Measurements from ENCODE around the gene PTPRT. TPM values are rescaled to one million over a fixed set of nuclear protein-coding genes. Genes with fewer than 3 reads are reported as not detected.
"Not testable (repeated sequence)": the region's sequence is repeated elsewhere in the genome, so short reads cannot be mapped to it uniquely, and the experiment has no call there.

The PTPRT gene
- total RNA-seq, 1 donor from 2014 or later = 4.0 TPM

DNA sequence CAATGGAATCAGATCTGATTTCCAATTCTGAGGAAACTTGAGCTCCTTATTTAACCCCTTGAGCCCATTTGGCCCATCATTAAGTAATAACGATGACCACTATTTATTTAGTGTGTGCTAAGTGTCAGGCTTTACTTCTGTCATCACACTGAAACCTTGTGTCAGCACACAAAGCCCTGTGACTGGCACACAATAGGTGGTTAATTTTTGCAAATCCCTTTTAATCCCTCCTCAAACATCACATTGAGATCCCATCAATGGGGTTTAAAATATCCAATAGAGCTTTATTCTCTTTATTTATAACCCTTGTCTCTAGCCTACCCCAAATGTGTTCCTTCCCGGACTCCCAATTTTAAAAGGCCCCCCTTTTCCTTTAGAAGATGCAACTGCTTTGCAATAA is 914.7 kb downstream of the PTPRT start:
- no peak for DNase-seq

DNA sequence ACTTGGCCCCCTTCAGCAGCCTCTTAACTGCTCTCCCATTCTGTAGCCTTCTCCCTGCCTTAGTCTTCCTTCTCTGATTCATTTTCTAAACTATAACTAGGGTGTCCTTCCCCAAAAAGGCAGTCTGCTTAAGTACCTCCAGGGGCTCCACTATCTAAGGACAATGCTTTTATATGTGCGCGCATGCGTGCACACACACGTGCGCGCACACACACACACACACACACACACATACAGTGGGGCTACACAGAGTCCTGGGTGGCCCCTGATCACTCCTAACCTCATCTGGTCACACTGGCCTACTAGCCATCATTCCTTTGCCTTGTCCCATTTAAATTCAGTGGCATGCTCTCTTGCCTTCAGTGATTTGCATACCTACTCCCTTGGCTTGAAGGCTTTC is 917.2 kb downstream of the PTPRT start:
- DNase-seq = no peak

DNA sequence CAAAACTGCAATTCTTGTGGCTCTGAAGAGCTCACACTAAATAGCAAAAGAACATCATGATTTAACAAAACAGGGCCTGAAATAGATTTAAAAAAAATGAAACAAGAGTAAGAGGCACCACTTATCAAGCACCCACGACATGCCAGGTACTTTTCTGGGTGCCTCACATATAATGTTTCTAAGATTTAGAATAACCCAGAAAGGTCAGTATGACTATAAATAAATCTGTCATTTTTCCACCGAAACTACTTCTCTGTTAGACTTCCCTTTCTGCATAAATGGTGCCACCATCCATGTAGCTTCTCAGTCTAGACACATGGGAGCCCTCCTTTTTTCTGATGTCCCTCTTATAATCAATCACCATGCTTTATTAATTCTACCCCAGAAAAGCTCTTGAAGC is 919.2 kb downstream of the PTPRT start:
- no peak for DNase-seq

DNA sequence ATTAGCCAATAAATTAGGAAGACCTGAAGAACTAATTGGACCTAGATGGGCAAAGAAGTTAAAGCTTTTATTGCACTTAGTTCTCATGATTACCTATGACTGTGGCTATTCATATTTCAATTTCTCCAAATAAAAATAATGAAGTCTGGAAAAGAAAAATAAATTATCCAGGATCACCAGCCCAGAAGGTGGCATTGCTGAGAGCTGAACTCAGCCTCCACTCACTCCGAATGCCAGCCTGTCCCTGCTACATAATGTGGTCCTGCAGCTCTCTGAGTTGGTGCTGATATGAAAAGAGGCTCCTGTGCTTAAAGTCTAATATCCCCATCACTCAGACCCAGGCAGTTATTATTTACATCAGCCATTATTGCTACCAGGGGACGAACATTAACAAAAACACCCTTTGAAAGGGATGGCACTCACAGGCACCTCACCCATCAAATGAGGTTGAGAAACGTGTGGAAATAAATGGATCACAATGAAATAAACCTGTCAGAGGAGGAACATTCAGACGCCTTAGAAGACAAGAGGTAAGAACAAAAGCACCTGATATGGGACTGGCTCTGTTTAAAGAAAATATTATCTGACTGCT is 921.8 kb downstream of the PTPRT start:
- no peak for DNase-seq

DNA sequence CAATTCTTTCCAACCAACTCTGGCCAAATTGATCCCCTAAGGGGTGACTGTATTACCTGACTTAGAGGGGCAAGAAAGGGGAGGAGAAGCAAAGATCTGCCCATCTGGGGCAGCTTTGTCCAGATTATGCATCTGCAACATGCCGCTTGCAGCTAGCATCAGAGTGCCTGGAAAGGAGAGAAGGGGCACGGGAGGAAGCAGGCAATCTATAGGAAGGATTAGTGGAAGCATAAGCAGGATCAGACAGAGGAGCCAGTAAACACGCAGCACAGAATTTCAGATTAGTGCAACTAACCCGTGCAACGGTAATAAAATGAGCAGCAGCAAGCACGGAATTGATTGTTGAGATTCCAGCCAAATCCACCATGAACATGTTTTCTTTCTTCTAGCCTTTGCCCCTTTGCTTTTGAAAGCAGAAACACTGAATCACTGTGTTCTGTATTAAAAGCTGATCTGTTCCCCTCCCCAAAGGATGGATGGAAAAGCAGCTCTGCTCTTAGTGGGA is 927.9 kb downstream of the PTPRT start:
- no peak for DNase-seq

GRCh38 chr20:42260184-42260583 is 929.5 kb downstream of the PTPRT start:
- DNase-seq = no peak

DNA sequence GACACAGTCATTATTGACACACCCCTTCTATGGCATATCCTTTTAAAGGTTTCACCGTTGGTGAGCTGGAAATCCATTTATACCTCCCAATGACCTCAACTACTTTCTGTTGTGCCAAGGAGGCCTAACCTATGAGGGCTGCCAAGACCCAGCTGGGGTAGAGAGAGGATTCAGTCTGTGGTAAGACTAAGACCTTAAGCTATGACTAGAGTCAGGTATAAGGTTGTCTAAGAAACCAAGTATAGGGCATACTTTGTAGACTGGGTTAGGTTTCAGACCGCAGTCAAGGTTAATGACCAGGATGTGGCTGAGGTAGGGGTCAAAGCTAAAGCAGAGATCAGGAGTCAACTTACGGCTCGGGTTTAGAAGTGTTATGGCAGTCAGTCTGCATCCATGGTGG is 930.3 kb downstream of the PTPRT start:
- DNase-seq = no peak

DNA sequence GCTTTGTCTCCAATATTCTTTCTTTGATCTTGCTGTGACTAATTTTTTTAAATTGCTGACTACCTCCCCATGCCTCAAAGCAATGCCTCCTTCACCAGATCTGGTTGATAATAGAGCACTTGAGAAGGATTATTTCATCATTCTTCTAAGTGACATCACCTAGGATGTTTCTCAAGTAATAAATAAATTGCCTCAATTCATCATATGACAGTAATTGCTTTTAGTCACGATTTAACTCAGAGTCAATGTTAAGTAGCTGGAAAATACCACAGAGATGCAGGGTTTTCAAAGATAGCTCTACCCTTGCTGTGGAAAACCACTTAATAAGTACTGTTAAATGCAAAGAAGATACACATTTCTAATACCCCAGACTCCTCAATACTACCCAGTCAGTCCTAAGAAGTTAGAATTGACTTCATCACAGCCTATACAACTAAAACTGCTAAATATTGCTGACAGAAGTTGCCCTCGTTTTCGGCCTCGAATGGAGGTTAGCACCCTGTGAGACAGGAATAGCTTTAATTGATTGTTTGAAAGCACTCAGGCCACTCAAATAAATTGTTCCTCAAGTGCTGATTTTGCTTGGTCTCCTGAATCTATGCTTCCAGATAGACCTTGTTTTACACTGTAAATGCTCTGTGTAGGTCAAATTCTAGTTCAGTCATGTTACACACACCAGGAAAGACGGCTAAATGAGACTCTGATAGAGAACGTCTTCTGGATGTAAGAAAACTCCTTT is 931.0 kb downstream of the PTPRT start:
- no peak for DNase-seq

DNA sequence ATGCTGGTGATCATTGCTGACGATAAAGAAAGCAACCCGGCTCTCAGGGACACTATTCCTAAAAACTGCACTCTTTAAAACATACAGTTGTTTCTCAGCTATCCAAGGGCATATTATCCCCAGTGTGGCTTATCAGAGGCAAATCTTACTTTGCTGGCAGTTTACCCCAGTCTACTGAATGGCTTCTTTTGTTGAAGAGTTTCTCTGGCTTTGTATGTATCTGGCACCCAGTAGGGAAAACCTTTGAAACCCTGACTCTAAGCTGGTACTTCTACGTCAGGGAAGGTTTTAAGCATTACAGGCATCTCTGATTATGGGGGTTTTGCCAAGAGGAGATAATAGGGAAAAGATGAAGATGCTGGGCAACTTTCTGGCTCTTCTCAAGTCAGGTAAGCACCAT is 933.9 kb downstream of the PTPRT start:
- DNase-seq = no peak

DNA sequence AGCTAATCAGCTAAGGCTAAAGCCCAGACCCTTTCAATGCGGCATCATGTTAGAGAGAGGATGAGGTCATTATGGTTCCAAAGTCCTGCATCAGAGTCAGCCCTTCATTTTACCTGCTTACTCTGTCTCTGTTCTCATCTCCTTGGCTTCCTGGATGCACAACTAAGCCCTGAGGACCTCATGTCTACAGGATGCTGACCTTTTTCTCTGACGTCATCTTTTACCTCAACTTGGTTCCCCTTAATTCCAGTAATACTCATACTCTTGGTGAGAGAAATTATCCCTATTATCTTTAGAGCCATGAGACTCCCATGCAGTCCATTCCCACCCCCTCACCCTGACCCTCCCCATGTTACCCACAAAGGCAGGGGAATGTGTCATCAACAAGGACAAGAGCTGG is 935.0 kb downstream of the PTPRT start:
- DNase-seq = no peak

DNA sequence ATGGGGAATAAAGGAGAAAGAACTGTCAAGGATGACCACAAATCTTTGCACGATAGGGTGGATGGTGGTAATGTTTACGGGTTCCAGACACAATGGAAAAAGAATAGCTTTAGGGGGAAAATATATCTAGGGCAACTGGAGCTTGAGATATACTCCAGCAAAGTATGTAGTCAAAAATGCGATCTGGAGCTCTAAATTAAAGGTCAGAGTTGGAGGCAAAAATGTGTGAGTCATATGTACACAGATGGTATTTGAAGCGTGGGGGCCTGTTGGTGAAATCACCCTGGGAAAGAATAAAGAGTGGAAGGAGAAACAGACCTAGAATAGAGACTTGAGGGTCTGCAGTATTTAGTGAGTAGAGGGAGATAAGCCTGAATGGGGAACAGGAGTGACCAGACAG is 937.6 kb downstream of the PTPRT start:
- DNase-seq = no peak

GRCh38 chr20:42218621-42219374 is 970.9 kb downstream of the PTPRT start:
- no peak for DNase-seq

DNA sequence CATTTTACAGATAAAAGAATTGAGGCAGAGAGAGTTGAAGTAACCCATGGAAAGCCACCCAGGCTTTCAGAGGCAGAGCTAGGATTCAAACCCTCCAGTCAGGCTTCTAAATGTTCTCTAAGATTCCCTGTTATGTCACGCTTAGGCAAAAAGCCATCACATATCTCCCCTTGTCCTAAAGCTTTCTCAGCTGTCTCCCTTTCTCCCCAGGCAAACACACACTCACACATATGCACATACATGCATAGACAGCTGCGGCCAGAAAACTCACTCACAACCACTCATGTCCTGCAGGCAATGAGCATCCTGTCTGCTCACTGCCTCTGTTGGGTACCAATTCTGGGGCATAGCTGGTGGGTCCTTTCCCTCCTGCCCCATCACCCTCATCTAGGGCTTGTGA is 975.6 kb downstream of the PTPRT start:
- no peak for DNase-seq

DNA sequence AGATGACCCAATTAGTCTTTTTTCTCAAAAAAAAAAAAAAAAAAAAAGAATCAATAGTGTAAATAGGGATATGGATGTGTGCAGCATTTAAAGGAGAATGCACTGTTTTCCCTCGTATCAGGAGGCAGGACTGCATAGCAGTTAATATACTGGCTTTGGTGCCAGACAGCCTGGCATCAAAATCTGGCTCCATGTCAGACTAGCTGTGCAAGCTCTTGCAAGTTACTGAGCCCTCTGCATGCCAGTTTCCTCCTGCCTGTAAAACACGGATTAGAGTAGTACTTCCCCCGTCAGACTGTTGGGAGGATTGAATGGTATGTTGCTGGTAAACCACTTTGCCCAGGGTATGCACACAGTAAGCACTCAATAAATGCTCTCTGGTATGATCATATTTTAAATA is 977.3 kb downstream of the PTPRT start:
- DNase-seq = no peak

DNA sequence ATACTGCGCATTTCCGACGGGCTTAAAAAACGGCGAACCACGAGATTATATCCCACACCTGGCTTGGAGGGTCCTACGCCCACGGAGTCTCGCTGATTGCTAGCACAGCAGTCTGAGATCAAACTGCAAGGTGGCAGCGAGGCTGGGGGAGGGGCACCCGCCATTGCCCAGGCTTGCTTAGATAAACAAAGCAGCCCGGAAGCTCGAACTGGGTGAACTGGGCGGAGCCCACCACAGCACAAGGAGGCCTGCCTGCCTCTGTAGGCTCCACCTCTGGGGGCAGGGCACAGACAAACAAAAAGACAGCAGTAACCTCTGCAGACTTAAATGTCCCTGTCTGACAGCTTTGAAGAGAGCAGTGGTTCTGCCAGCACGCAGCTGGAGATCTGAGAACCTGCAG is 983.1 kb downstream of the PTPRT start:
- DNase-seq = not testable (repeated sequence)

GRCh38 chr20:42204109-42204660 is 985.5 kb downstream of the PTPRT start:
- peak; percentile 39 for DNase-seq

DNA sequence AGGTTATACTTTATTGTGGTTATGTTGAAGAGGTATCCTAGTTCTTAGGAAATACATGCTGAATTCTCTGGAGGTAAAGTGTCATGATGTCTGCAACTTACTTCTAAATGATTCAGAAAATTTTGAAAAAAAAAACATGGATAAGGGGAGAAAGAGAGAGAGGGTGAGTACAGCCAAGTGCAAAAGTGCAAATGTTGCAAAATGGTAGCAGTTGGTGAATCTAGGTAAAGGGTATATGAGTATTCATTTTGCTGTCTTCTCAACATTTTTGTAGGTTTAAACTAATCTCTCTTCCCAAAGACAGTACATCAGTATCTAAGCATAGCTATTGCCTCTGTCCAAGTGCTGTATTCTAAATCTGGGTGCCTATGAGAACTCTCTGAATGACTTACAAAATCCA is 992.1 kb downstream of the PTPRT start:
- DNase-seq = no peak

DNA sequence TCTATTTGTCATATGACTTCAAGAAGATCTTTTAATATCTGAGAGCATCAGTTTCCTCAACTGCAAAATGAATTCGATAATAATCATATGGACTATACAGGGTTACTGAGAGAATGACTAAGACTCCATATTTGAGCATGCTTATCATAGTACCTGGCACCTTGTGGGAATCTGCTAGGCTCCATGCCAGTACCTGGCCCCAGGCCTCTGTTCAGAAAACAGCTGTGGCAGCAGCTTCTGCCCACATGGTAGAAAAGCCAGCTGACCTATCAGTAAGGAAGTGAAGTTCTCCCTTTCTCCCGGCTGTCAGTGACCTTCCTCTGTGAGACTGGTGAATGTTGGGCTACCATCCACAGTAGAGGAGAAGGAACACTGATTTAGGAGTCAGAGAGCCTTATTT is 996.6 kb downstream of the PTPRT start:
- no peak for DNase-seq

DNA sequence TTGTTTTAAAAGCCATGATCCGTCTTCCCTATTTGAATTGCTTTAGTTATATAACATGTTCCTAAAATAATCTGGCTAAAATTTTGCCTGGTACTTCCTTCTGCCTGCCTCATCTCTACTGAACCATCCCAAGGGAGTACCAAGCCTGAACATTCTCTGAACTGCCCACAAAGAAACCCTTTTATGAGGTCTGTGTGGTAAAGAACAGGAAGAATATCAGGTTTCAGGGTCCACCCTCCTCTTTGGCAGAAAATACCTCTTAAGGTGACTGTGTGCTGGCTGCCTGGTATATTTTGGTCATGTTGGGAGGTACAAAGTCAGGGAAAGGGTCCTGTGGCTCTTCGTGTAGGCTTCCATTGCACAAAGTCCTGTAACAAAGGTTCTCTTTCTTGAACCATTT is 997.4 kb downstream of the PTPRT start:
- no peak for DNase-seq

GRCh38 chr20:42191140-42191860 is 998.4 kb downstream of the PTPRT start:
- no peak for DNase-seq

DNA sequence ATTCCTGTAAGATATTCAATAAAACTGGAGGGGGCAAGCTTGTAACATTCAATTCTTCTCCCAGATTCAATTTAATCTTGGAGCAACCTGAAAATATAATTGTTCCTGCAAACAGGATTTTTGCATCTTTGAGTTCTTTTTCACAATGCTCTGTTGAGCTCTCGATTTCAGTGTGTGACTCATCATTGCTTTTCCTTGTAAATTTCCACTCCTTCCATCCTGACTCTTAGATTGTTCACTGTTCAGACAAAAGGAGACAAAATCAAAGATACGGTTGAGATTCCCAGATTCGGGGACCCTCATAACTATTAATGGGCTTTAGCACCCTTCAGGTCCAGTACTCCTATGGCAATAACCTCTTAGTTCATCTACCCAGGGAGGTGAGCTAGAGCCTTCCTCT is 999.6 kb downstream of the PTPRT start:
- no peak for DNase-seq

- DNase-seq = no peak
Measured at GRCh38 chr20:42186337-42186736, 1003.4 kb downstream of the PTPRT start.

All from skin of body (tissue), 2 donors.